CD14-positive monocyte (primary cell): ENCODE measurements around the gene TRMU. TPM values are rescaled to one million over a fixed set of nuclear protein-coding genes. Genes with fewer than 3 reads are reported as not detected.

Experiments used
- DNase-seq, 3 donors: peaks; one replicate each; pipeline ENCODE4 v3.0.0-alpha.2; 2011 to 2022
- H2AFZ ChIP-seq: 2 replicates; pipeline ENCODE4 v1.6.0; 2012; ENCODE audit warnings: mild to moderate bottlenecking, low read depth, low read length, inconsistent platforms; ENCODE audit not compliant: insufficient read depth, poor library complexity, severe bottlenecking
- H3K27ac ChIP-seq, 2 donors: 1 replicate in 1 of 2; 2 replicates in 1 of 2; pipeline ENCODE4 v1.5.1; 2012 to 2013; ENCODE audit warnings: low read length in 2 of 2, control low read depth in 1 of 2, inconsistent platforms in 1 of 2, low read depth in 1 of 2, mild to moderate bottlenecking in 1 of 2
- H3K27me3 ChIP-seq, 2 donors: one replicate each; pipeline versions ENCODE4 v1.6.0 to v1.6.1; 2011 to 2013; ENCODE audit warnings: low read length in 2 of 2; ENCODE audit not compliant: control insufficient read depth in 2 of 2, insufficient read depth in 2 of 2
- H3K36me3 ChIP-seq, 2 donors: replicated peaks in 1 of 2; 1 replicate in 1 of 2; 2 replicates in 1 of 2; pipeline versions ENCODE4 v1.5.1 to v1.6.1; 2012 to 2013; ENCODE audit warnings: low read length in 2 of 2, control low read depth in 1 of 2, inconsistent platforms in 1 of 2, mild to moderate bottlenecking in 1 of 2; ENCODE audit not compliant: insufficient read depth in 2 of 2, control insufficient read depth in 1 of 2
- H3K4me1 ChIP-seq, 2 donors: 1 replicate in 1 of 2; 2 replicates in 1 of 2; pipeline versions ENCODE4 v1.5.1 to v1.6.1; 2012 to 2013; ENCODE audit warnings: low read length in 2 of 2, control low read depth in 1 of 2, inconsistent platforms in 1 of 2, mild to moderate bottlenecking in 1 of 2, moderate library complexity in 1 of 2; ENCODE audit not compliant: insufficient read depth in 2 of 2, control insufficient read depth in 1 of 2
- H3K4me2 ChIP-seq: replicated peaks from 2 replicates; pipeline ENCODE3; 2012; ENCODE audit warnings: low read length, moderate library complexity, mild to moderate bottlenecking; ENCODE audit not compliant: poor library complexity, severe bottlenecking; ENCODE audit errors: extremely low read depth
- H3K4me3 ChIP-seq, 3 experiments: fragments of 200-600 bp in 1 of 3; sonication (generic) in 1 of 3; replicated peaks in 1 of 3; 1 replicate in 2 of 3; 2 replicates in 1 of 3; pipeline ENCODE4 v1.5.1; 2011 to 2013; ENCODE audit warnings: low read length in 3 of 3, mild to moderate bottlenecking in 3 of 3, control low read depth in 2 of 3, low read depth in 2 of 3, inconsistent platforms in 1 of 3, moderate library complexity in 1 of 3
- H3K79me2 ChIP-seq: 2 replicates; pipeline ENCODE4 v1.6.0; 2012; ENCODE audit warnings: mild to moderate bottlenecking, control low read depth, inconsistent platforms, low read length, moderate library complexity; ENCODE audit not compliant: insufficient read depth
- H3K9ac ChIP-seq: 2 replicates; pipeline ENCODE4 v1.6.0; 2017; ENCODE audit warnings: low read length, mild to moderate bottlenecking; ENCODE audit not compliant: insufficient read depth, poor library complexity, severe bottlenecking
- H3K9me3 ChIP-seq, 2 donors: replicated peaks in 1 of 2; 1 replicate in 1 of 2; 2 replicates in 1 of 2; pipeline versions ENCODE4 v1.5.1 to v1.6.1; 2012 to 2013; ENCODE audit warnings: low read length in 2 of 2, control low read depth in 1 of 2; ENCODE audit not compliant: control insufficient read depth in 1 of 2, insufficient read depth in 1 of 2
- H4K20me1 ChIP-seq: 2 replicates; pipeline ENCODE4 v1.6.0; 2012; ENCODE audit warnings: mild to moderate bottlenecking, low read length, control low read depth, moderate library complexity; ENCODE audit not compliant: insufficient read depth
- H3K27ac Mint-ChIP-seq, 7 donors: one replicate each; pipeline ENCODE4 v1.8.0; 2020; ENCODE audit warnings: mild to moderate bottlenecking in 7 of 7, mixed read lengths in 7 of 7, moderate library complexity in 6 of 7, inconsistent platforms in 2 of 7
- H3K27me3 Mint-ChIP-seq, 3 donors: one replicate each; pipeline ENCODE4 v1.8.0; 2021 to 2022; ENCODE audit warnings: low read depth in 3 of 3, mild to moderate bottlenecking in 3 of 3, mixed read lengths in 3 of 3, moderate library complexity in 3 of 3, inconsistent platforms in 1 of 3
- H3K36me3 Mint-ChIP-seq, 2 donors: one replicate each; pipeline ENCODE4 v1.8.0; 2020; ENCODE audit warnings: mixed read lengths in 2 of 2, inconsistent platforms in 1 of 2, mild to moderate bottlenecking in 1 of 2
- H3K4me1 Mint-ChIP-seq: one replicate; pipeline ENCODE4 v1.8.0; 2020; ENCODE audit warnings: mild to moderate bottlenecking, mixed read lengths
- H3K4me3 Mint-ChIP-seq, 2 donors: one replicate each; pipeline ENCODE4 v1.8.0; 2020; ENCODE audit warnings: mild to moderate bottlenecking in 2 of 2, mixed read lengths in 2 of 2, moderate library complexity in 1 of 2
- H3K9me3 Mint-ChIP-seq, 7 donors: one replicate each; pipeline ENCODE4 v1.8.0; 2020 to 2022; ENCODE audit warnings: mixed read lengths in 7 of 7, mild to moderate bottlenecking in 6 of 7, moderate library complexity in 6 of 7, inconsistent platforms in 2 of 7
- WGBS: methylation state at CpG from one replicate; pipeline ENCODE4 v1.1.5; 2013; ENCODE audit warnings: missing lambda C conversion rate; ENCODE audit not compliant: insufficient coverage; 5-methylcytosine and 5-hydroxymethylcytosine counted together
- intact Hi-C, 2 donors: fragments of 100-400 bp; cut with micrococcal nuclease; formaldehyde crosslinking; loops; one replicate each; pipeline versions ENCODE4 v1.15.0 to v1.15.1; 2023
- polyA plus RNA-seq, 3 donors: library from polyadenylated mRNA; depleted of rRNA in 1 of 3; unstranded in 2 of 3; stranded (reverse) in 1 of 3; fragments of 300-500 nt in 2 of 3; fragments of >200 nt in 1 of 3; fragmentation: Illumina TruSeq in 2 of 3; gene quantifications; 1 replicate in 2 of 3; 2 replicates in 1 of 3; pipeline ENCODE4 v1.2.3, GENCODE V29; 2012 to 2021
- TF ChIP-seq, protein P1 (sequence below): fragments of 200-600 bp; IDR thresholded peaks from one replicate; pipeline ENCODE4 v1.8.0; 2022; ENCODE audit warnings: antibody characterized with exemption, mild to moderate bottlenecking

Gene TRMU
- polyA plus RNA-seq, 3 donors = 4.7 to 32.9 (median 5.6) TPM

DNA sequence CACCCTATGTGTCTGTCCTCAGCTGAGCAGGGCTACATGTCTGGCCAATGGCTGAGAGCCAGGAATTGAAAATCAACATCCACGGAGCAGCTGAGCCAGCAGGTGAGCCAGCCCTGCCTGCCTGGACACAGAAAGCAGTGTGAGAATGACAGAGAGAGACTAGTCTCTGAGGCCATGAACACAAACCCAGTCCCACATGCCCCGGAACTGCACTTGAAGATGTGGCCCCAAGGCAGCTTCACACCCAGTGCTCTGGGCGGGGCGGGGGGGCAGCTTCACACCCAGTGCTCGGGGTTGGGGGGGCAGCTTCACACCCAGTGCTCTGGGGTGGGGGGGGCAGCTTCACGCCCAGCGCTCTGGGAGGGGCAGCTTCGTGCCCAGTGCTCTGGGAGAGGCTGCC lies 37.6 kb downstream of the TRMU start:
- no peak for DNase-seq
- Histone ChIP-seq H3K9ac (no peak overlapping the region), H3K36me3 (no peaks in the 10 kb centered on the region), H3K9me3 (peaks cover 0 to 18% of the 10 kb centered on the region in 2 donors), H4K20me1 (no peaks in the 10 kb centered on the region), H3K4me2 (no peak overlapping the region), H3K27me3 (peaks cover 0 to 13% of the 10 kb centered on the region in 2 donors), H3K27ac (no peak overlapping the region), H3K4me1 (no peaks in the 10 kb centered on the region), H3K79me2 (no peaks in the 10 kb centered on the region), H2AFZ (no peak overlapping the region), H3K4me3 (no peak overlapping the region)
- TF ChIP-seq, protein P1, sequence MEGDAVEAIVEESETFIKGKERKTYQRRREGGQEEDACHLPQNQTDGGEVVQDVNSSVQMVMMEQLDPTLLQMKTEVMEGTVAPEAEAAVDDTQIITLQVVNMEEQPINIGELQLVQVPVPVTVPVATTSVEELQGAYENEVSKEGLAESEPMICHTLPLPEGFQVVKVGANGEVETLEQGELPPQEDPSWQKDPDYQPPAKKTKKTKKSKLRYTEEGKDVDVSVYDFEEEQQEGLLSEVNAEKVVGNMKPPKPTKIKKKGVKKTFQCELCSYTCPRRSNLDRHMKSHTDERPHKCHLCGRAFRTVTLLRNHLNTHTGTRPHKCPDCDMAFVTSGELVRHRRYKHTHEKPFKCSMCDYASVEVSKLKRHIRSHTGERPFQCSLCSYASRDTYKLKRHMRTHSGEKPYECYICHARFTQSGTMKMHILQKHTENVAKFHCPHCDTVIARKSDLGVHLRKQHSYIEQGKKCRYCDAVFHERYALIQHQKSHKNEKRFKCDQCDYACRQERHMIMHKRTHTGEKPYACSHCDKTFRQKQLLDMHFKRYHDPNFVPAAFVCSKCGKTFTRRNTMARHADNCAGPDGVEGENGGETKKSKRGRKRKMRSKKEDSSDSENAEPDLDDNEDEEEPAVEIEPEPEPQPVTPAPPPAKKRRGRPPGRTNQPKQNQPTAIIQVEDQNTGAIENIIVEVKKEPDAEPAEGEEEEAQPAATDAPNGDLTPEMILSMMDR = no peak
- no peak overlapping the region for H3K4me3 Mint-ChIP-seq
- peaks cover 11% of the 10 kb centered on the region for H3K4me1 Mint-ChIP-seq
- no peak overlapping the region for H3K27ac Mint-ChIP-seq
- peaks cover 14 to 35% (median 26%) of the 10 kb centered on the region in 3 donors for H3K27me3 Mint-ChIP-seq
- peaks cover 0 to 4% of the 10 kb centered on the region in 2 donors for H3K36me3 Mint-ChIP-seq
- peaks cover 9 to 25% (median 21%) of the 10 kb centered on the region in 7 donors for H3K9me3 Mint-ChIP-seq
- 70% methylated on average over 2 of the region's 8 CpGs for WGBS
- intact Hi-C loops = no loop called here

DNA sequence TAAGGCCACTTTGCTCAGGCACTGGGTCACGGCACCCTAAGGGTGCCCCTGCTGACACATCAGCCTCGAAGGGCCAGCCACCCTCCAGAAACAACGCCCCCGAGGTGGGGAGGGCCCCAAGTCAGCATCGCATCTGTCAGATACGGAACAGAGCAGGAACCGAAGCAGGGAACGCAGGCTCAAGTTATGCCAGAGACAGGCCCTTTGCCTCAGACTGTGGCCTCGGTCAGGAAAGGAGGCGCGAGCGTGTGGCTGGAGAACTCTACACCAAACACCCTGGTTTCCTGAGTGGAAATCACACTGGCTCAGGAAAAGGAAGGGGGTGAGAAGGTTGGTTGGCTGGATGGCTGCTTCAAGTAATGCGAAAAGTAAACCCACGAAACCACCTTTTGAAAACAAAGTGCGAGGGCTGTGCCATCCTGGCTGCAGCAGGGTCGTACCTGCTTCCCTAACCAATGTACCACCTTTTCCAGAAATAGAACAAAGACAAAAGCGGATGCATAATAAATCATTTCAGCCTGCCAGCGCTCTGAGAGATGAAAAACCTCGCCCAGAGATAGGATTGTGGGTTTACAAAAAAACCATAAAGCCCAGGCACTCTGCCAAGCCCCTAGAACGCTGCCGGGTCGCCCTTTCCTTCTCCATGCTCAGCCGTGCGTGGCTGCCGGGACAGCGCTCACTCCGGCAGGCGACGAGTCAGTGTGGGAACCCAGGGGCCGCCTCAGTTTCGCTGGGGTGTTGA lies 38.6 kb downstream of the TRMU start:
- no peak overlapping the region for H3K9ac ChIP-seq
- peaks cover 9 to 25% (median 21%) of the 10 kb centered on the region in 7 donors for H3K9me3 Mint-ChIP-seq

More for the DNA sequence above, 38.6 kb downstream of the TRMU start:
- peaks cover 0 to 13% of the 10 kb centered on the region in 2 donors for H3K27me3 ChIP-seq
- no peak overlapping the region for H3K4me2 ChIP-seq
- H3K4me3 Mint-ChIP-seq = peak overlapping the region in 1 of 2 donors; percentile 40
- H3K79me2 ChIP-seq = no peaks in the 10 kb centered on the region
- WGBS = 1% methylated on average over 17 of the region's 31 CpGs
- peaks cover 0 to 18% of the 10 kb centered on the region in 2 donors for H3K9me3 ChIP-seq
- TF ChIP-seq, protein P1 = no peak
- no peak overlapping the region for H3K4me3 ChIP-seq
- no peaks in the 10 kb centered on the region for H4K20me1 ChIP-seq
- H3K27ac Mint-ChIP-seq = no peak overlapping the region
- no peak overlapping the region for H3K27ac ChIP-seq
- H3K27me3 Mint-ChIP-seq = peaks cover 14 to 34% (median 26%) of the 10 kb centered on the region in 3 donors
- H3K36me3 ChIP-seq = no peaks in the 10 kb centered on the region
- no peaks in the 10 kb centered on the region for H3K4me1 ChIP-seq
- peaks cover 11% of the 10 kb centered on the region for H3K4me1 Mint-ChIP-seq
- H2AFZ ChIP-seq = no peak overlapping the region
- intact Hi-C loops = no loop called here
- DNase-seq = no peak
- peaks cover 0 to 4% of the 10 kb centered on the region in 2 donors for H3K36me3 Mint-ChIP-seq
